ENCODE data around the gene RASSF6.

- TF ChIP-seq CTCF (conservative IDR thresholded peaks at IDR 0.05 in 1 of 2, IDR thresholded peaks at IDR 0.05 in 1 of 2; ENCODE audit: low read depth in 1 of 2, low read length in 2 of 2): no peak
- TF ChIP-seq EZH2 (IDR thresholded peaks at IDR 0.05; ENCODE audit: low read length, missing control alignments): no peak
Measured at GRCh38 chr4:73668782-73669201, 48.6 kb upstream of the RASSF6 start.
